ENCODE results near the gene CLTCL1. TPM values are rescaled to one million over a fixed set of nuclear protein-coding genes. Genes with fewer than 3 reads are reported as not detected.

The CLTCL1 gene
- total RNA-seq = 34.4 TPM in 2 replicates

DNA sequence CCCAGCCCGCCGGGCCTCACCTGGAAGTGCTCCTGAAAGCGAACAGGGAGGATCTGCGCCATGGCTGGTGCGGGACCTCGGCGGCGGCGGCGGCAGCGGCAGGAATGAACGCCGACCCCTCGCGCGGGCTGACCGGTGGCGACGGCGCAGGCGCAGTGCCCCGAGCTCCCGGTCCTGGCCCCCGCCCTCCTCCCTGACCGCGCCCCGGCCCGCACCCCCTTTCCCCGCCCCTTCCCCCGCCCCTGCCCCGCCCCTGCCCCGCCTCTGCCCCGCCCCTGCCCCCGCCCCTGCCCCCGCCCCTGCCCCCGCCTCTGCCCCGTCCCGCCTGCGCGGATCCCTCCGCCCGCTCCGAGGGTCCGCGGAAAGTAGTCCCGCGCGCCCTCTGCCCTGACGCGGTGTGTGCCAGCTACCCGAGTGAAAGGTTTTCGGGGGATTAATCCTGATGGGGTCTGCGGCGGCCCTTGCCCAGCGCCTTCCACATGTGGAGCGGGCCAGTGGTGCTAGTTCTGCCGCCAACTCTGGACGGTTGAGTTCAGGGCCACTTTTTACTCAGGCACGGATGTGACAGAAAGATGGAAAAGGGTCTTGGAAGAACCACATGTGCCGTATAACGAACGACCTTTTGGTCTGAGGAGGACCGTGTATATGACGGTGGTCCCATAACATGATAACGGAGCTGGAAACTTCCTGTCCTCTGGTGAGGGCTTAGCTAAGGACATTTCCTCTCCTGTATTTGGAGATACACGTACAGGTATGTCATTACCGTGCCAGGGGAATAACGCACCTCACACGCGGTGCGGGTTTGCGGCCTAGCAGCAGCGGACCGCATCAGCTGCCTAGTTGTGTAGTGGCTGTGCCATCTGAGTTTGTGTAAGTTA, at the start of gene CLTCL1:
Gene CLTCL1 (minus strand): TSS at position 140 of the 878 bp plus-strand sequence. CDS start 78 bp downstream, at position 62.

DNA sequence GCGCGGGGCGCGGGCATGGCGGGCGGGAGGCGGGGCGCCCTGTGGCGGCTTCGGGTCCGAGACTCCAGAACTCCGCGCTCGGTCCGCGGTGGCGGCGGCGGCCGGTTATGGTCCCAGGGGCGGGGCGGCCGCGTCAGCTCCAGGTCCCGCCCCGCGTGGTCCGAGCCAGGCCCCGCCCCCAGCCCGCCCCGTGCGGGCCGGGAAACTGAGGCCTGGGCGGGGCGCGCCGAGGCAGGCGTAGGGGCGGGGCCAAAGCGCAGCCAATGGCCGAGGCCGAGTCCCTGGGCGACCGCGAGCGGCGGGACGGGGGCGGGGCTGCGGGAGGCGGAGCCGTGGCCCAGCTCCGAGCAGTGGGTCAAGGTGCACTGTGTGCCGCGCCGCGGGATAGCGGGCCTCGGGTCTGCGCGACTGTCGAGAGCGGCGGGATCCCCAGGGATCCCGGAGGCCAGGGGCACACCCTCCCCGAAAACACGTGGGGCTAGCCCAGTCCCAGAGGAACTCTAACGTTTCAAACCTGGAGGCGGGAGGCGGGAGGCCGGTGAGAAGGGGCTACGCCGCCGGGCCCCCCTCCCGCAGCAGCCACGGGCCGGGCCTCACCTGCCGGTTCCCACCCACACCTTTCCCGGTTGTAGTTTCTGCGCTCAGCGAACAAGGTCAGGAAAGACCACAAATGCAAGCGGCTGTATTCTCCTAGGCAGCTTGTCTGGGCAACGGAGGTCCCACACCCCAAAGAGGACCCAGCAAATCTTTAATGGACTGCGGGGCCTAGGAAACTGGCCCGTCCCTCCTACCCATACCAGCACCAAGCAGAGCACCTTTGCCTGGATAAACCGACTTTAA, 112.6 kb downstream of the CLTCL1 start, which contains the start of gene SLC25A1:
Gene SLC25A1 (minus strand): TSS at position 80 of the 840 bp plus-strand sequence. CDS start 63 bp downstream, at position 17.

DNA sequence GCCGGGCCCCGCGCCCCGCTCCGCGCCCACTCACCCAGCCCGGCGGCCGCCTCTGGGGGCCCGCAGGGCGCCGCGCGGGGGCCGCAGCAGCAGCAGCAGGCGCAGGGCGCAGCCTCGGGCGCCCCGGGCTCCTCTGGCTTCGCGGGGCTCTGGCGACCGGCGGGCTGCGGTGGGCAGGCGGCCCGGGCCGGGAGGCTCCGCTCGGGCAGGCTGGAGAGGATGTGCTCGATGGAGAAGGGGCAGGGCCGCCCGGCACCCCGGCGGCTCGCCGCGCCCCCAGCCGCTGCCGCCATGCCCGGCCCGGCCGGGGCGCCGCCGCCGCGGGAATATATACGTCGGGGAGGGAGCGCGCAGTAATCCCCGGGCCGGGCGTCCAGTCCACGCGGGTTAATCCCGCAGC, 141.5 kb downstream of the CLTCL1 start, which contains the start of gene GSC2:
Gene GSC2 (minus strand): TSS at position 302 of the 400 bp plus-strand sequence. CDS start 9 bp downstream, at position 293.

DNA sequence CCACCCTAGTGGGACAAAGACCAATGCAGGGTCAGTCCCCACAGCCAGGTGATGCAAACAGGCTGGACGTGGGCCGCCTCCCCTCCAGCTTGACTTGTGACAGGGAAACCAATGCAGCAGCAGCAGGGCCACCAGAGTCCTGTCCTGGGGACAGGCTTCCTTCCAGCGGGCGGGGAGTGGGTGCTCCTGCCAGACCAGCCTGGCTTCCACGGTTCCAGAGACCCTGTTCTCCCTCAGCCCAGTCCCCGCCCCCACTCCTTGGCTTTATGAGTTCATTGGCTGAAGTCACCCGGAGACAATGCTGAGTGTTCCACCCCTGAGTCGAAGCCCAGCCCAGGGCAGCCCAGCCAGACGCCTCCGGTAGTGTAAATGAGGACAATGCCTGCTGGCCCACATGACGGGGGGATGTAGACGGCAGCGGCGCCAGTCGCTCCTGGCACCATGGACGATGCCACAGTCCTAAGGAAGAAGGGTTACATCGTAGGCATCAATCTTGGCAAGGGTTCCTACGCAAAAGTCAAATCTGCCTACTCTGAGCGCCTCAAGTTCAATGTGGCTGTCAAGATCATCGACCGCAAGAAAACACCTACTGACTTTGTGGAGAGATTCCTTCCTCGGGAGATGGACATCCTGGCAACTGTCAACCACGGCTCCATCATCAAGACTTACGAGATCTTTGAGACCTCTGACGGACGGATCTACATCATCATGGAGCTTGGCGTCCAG, 160.4 kb downstream of the CLTCL1 start, which contains the start of gene TSSK2:
Gene TSSK2 (plus strand): TSS at position 350 of the 726 bp plus-strand sequence. CDS start 92 bp downstream, at position 442.

Other genes with a start within 250 kb of the CLTCL1 start
- 45.7 and 54.4 TPM in 2 replicates for gene DGCR2, start 169.3 kb downstream of the CLTCL1 start, total RNA-seq
- not detected in 2 replicates for gene TSSK2, start 160.4 kb downstream of the CLTCL1 start, total RNA-seq
- gene ESS2, start 147.1 kb downstream of the CLTCL1 start, total RNA-seq = 8.9 and 10.9 TPM in 2 replicates
- gene GSC2, start 141.4 kb downstream of the CLTCL1 start, total RNA-seq = not detected in 2 replicates
- gene SLC25A1, start 113.0 kb downstream of the CLTCL1 start, total RNA-seq = 152 and 199 TPM in 2 replicates
- gene HIRA, start 140.0 kb upstream of the CLTCL1 start, total RNA-seq = 20.8 and 34.2 TPM in 2 replicates
- 26.3 and 29.7 TPM in 2 replicates for gene MRPL40, start 140.8 kb upstream of the CLTCL1 start, total RNA-seq
- gene C22orf39, start 156.0 kb upstream of the CLTCL1 start, total RNA-seq = 15.1 and 15.7 TPM in 2 replicates
- gene UFD1, start 187.5 kb upstream of the CLTCL1 start, total RNA-seq = 49.0 and 57.0 TPM in 2 replicates
- 1.2 and 12.0 TPM in 2 replicates for gene CDC45, start 188.2 kb upstream of the CLTCL1 start, total RNA-seq
- gene CLDN5, start 232.7 kb upstream of the CLTCL1 start, total RNA-seq = 0.74 and 0.89 TPM in 2 replicates

All from smooth muscle cell of the umbilical artery (primary cell).